Coronary artery (tissue), 2 donors: ENCODE measurements around the gene GPR160.
A peak's percentile ranks its signal among the peaks of the same experiment; 100 is the strongest.

Experiments used
- DNase-seq: peaks from one replicate; pipeline ENCODE4 v3.0.0-alpha.2; 2017; ENCODE audit warnings: low spot score
- H3K27ac ChIP-seq, 2 donors: fragments of 200-600 bp; sonication (generic); one replicate each; pipeline ENCODE4 v1.5.1; 2016 to 2019
- H3K4me3 ChIP-seq: fragments of 200-600 bp; sonication (generic); 2 replicates; pipeline ENCODE4 v1.5.1; 2016; ENCODE audit warnings: mild to moderate bottlenecking, moderate library complexity
- CTCF ChIP-seq: fragments of 200-600 bp; sonication (generic); IDR thresholded peaks from one replicate; pipeline ENCODE4 v1.5.1; 2019; ENCODE audit warnings: antibody characterized with exemption

GPR160 gene

GRCh38 chr3:170037463-170038433, at the start of gene GPR160:
GPR160 (plus strand) TSS chr3:170037995; CDS start chr3:170083973, 45,978 bp downstream.
- TF ChIP-seq CTCF, result peak; percentile 39
- DNase-seq, result no peak
- H3K4me3 ChIP-seq, result peak within 1 kb of the TSS; percentile 85
- H3K27ac ChIP-seq, result no peak within 1 kb of the TSS

- no peak for DNase-seq
- H3K4me3 ChIP-seq, result no peak overlapping the region
- no peak for TF ChIP-seq CTCF
- no peak overlapping the region for H3K27ac ChIP-seq
These were observed 47.4 kb upstream of the GPR160 start for GRCh38 chr3:169990431-169990830.

GRCh38 chr3:169992156-169992555, 45.6 kb upstream of the GPR160 start:
- TF ChIP-seq CTCF, result no peak
- Histone ChIP-seq H3K27ac (no peak overlapping the region), H3K4me3 (no peak overlapping the region)
- no peak for DNase-seq

- Histone ChIP-seq H3K4me3 (no peak overlapping the region), H3K27ac (no peak overlapping the region)
- DNase-seq, result no peak
- no peak for TF ChIP-seq CTCF
These were observed 45.0 kb upstream of the GPR160 start for GRCh38 chr3:169992781-169993180.

- no peak overlapping the region for H3K27ac ChIP-seq
- no peak for DNase-seq
- TF ChIP-seq CTCF, result no peak
- no peak overlapping the region for H3K4me3 ChIP-seq
These were observed 44.0 kb upstream of the GPR160 start for GRCh38 chr3:169993761-169994160.

- no peak for TF ChIP-seq CTCF
- no peak for DNase-seq
- Histone ChIP-seq H3K27ac (no peak overlapping the region), H3K4me3 (no peak overlapping the region)
These were observed 41.7 kb upstream of the GPR160 start for GRCh38 chr3:169996063-169996462.

GRCh38 chr3:169998668-169999131, 39.1 kb upstream of the GPR160 start:
- no peak for TF ChIP-seq CTCF
- H3K4me3 ChIP-seq, result no peak overlapping the region
- no peak overlapping the region for H3K27ac ChIP-seq
- no peak for DNase-seq
